Mammary epithelial cell (primary cell): ENCODE data around the gene DBNL.

Experiments used
- EZH2 ChIP-seq: IDR thresholded peaks from 2 replicates; pipeline ENCODE4 v1.6.1; 2012; ENCODE audit warnings: low read length, inconsistent platforms, borderline replicate concordance
- TF ChIP-seq, protein P1 (sequence below), 2 donors: IDR thresholded peaks in 1 of 2; conservative IDR thresholded peaks in 1 of 2; 2 replicates each; pipeline ENCODE4 v1.5.1; 2011 to 2012; ENCODE audit warnings: inconsistent platforms in 2 of 2, low read length in 2 of 2, mild to moderate bottlenecking in 2 of 2, control low read depth in 1 of 2, low read depth in 1 of 2; ENCODE audit not compliant: insufficient read depth in 1 of 2; ENCODE audit errors: extremely low read depth in 1 of 2

DNA sequence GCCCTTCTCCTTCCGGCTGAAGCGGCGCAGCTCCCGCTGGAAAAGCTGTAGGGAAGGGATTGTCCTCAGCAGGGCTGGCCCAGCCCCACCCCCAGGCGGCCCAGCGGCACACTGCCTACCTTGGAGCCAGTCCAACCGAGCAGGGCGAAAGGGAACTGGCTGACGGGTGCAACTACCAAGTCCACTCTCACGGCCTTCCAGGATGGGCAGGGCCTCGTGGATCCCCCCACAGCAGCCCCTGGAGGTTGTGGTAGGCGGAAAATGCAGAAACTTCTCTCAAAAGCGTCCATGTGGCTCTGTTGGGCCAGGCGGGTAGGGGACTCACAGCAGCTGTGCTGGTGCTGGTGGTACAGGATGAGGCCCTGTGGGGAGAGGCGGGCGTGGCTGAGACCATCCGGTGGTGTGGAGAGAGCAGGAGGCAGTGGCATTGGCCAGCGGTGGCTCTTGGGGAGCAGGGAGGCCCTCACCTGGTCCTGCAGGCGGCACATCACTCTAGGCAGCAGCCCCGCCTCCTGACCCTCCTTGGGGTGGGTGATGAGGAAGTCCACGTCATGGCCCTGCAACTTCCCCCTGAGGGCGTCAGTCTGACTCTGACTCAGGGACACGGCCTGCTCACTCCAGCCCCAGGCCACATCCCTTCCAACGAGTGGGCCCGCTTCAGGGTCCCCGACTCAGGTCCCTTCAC, 29.3 kb downstream of the DBNL start:
- TF ChIP-seq, protein P1, sequence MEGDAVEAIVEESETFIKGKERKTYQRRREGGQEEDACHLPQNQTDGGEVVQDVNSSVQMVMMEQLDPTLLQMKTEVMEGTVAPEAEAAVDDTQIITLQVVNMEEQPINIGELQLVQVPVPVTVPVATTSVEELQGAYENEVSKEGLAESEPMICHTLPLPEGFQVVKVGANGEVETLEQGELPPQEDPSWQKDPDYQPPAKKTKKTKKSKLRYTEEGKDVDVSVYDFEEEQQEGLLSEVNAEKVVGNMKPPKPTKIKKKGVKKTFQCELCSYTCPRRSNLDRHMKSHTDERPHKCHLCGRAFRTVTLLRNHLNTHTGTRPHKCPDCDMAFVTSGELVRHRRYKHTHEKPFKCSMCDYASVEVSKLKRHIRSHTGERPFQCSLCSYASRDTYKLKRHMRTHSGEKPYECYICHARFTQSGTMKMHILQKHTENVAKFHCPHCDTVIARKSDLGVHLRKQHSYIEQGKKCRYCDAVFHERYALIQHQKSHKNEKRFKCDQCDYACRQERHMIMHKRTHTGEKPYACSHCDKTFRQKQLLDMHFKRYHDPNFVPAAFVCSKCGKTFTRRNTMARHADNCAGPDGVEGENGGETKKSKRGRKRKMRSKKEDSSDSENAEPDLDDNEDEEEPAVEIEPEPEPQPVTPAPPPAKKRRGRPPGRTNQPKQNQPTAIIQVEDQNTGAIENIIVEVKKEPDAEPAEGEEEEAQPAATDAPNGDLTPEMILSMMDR (conservative IDR thresholded peaks at IDR 0.05 in 1 of 2, IDR thresholded peaks at IDR 0.05 in 1 of 2; ENCODE audit: extremely low read depth in 1 of 2, insufficient read depth in 1 of 2, low read depth in 1 of 2, low read length in 2 of 2) = no peak
- no peak for TF ChIP-seq EZH2
